ENCODE results near the gene SYT1.

GRCh38 chr12:79217306-79217705 is 352.7 kb downstream of the SYT1 start:
- TF ChIP-seq, protein P1, sequence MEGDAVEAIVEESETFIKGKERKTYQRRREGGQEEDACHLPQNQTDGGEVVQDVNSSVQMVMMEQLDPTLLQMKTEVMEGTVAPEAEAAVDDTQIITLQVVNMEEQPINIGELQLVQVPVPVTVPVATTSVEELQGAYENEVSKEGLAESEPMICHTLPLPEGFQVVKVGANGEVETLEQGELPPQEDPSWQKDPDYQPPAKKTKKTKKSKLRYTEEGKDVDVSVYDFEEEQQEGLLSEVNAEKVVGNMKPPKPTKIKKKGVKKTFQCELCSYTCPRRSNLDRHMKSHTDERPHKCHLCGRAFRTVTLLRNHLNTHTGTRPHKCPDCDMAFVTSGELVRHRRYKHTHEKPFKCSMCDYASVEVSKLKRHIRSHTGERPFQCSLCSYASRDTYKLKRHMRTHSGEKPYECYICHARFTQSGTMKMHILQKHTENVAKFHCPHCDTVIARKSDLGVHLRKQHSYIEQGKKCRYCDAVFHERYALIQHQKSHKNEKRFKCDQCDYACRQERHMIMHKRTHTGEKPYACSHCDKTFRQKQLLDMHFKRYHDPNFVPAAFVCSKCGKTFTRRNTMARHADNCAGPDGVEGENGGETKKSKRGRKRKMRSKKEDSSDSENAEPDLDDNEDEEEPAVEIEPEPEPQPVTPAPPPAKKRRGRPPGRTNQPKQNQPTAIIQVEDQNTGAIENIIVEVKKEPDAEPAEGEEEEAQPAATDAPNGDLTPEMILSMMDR (conservative IDR thresholded peaks at IDR 0.05 in 1 of 2, IDR thresholded peaks at IDR 0.05 in 1 of 2; ENCODE audit: low read depth in 1 of 2, low read length in 2 of 2): no peak
- no peak for TF ChIP-seq EZH2 (IDR thresholded peaks at IDR 0.05; ENCODE audit: low read length, missing control alignments)
